ENCODE measurements around the gene MS4A6A.

MS4A6A gene

DNA sequence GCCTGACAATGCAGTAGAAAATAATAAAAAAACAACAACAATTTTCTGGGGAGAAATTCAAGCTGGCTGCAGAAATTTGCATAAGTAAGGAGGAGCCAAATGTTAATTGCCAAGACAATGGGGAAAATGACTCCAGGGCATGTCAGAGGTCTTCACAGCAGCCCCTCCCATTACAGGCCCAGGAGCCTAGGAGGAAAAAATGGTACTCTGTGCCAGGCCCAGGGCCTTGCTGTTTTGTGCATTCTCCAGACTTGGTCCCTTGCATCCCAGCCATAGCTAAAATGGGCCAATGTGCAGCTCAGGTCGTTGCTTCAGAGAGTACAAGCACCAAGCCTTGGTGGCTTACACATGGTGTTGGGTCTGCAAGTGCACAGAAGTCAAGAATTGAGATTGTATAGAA is 49.0 kb downstream of the MS4A6A start:
- H3K9me2 ChIP-seq (replicated peaks; ENCODE audit: insufficient read depth, low read length), result no peaks in the 10 kb centered on the region
- no peaks in the 10 kb centered on the region for H3K4me1 ChIP-seq (ENCODE audit: low read length)
- H3K27me3 ChIP-seq (replicated peaks; ENCODE audit: insufficient read depth, low read length), result no peaks in the 10 kb centered on the region
- H3K9ac ChIP-seq (ENCODE audit: low read length), result no peak overlapping the region
- no peaks in the 10 kb centered on the region for H4K20me1 ChIP-seq (ENCODE audit: insufficient read depth, low read length)
- H3K9me3 ChIP-seq (replicated peaks; ENCODE audit: insufficient read depth, low read length), result no peaks in the 10 kb centered on the region
- no peak overlapping the region for H2AFZ ChIP-seq (ENCODE audit: low read length)
- no peaks in the 10 kb centered on the region for H3K36me3 ChIP-seq (replicated peaks; ENCODE audit: insufficient read depth, low read length)
- H3K4me2 ChIP-seq (ENCODE audit: low read depth, low read length), result no peak overlapping the region
- no peak for DNase-seq
- H3K79me2 ChIP-seq (ENCODE audit: low read length), result no peaks in the 10 kb centered on the region
- no peak for TF ChIP-seq EZH2 (optimal IDR thresholded peaks at IDR 0.05; ENCODE audit: low read depth, low read length)
- no peak for TF ChIP-seq CTCF (IDR thresholded peaks at IDR 0.05; ENCODE audit: low read length)
- TF ChIP-seq EZH2phosphoT487 (IDR thresholded peaks at IDR 0.05; ENCODE audit: low read length), result no peak
- no peak overlapping the region for H3K27ac ChIP-seq (ENCODE audit: low read length)
- H3F3A ChIP-seq (ENCODE audit: insufficient read depth, low read length), result no peaks in the 10 kb centered on the region
- no peak overlapping the region for H3K4me3 ChIP-seq (ENCODE audit: low read length)

- Histone ChIP-seq H3K36me3 (replicated peaks; ENCODE audit: insufficient read depth, low read length) (no peaks in the 10 kb centered on the region), H3K4me2 (ENCODE audit: low read depth, low read length) (no peak overlapping the region), H3K79me2 (ENCODE audit: low read length) (no peaks in the 10 kb centered on the region), H3K9me3 (replicated peaks; ENCODE audit: insufficient read depth, low read length) (no peaks in the 10 kb centered on the region), H3K27ac (ENCODE audit: low read length) (no peak overlapping the region), H4K20me1 (ENCODE audit: insufficient read depth, low read length) (no peaks in the 10 kb centered on the region), H3F3A (ENCODE audit: insufficient read depth, low read length) (no peaks in the 10 kb centered on the region), H3K9ac (ENCODE audit: low read length) (no peak overlapping the region), H3K4me3 (ENCODE audit: low read length) (no peak overlapping the region), H2AFZ (ENCODE audit: low read length) (no peak overlapping the region), H3K4me1 (ENCODE audit: low read length) (no peaks in the 10 kb centered on the region), H3K9me2 (replicated peaks; ENCODE audit: insufficient read depth, low read length) (no peaks in the 10 kb centered on the region), H3K27me3 (replicated peaks; ENCODE audit: insufficient read depth, low read length) (no peaks in the 10 kb centered on the region)
- DNase-seq, result no peak
- TF ChIP-seq EZH2phosphoT487 (IDR thresholded peaks at IDR 0.05; ENCODE audit: low read length) (no peak), EZH2 (optimal IDR thresholded peaks at IDR 0.05; ENCODE audit: low read depth, low read length) (no peak), CTCF (IDR thresholded peaks at IDR 0.05; ENCODE audit: low read length) (no peak)
Observed at GRCh38 chr11:60131912-60132311, 51.0 kb downstream of the MS4A6A start.

GRCh38 chr11:60130496-60130895 is 52.4 kb downstream of the MS4A6A start:
- H3K4me1 ChIP-seq (ENCODE audit: low read length), result no peaks in the 10 kb centered on the region
- H3K4me3 ChIP-seq (ENCODE audit: low read length), result no peak overlapping the region
- no peaks in the 10 kb centered on the region for H3K36me3 ChIP-seq (replicated peaks; ENCODE audit: insufficient read depth, low read length)
- no peak overlapping the region for H2AFZ ChIP-seq (ENCODE audit: low read length)
- H3K9ac ChIP-seq (ENCODE audit: low read length), result no peak overlapping the region
- no peaks in the 10 kb centered on the region for H3K27me3 ChIP-seq (replicated peaks; ENCODE audit: insufficient read depth, low read length)
- no peaks in the 10 kb centered on the region for H3K79me2 ChIP-seq (ENCODE audit: low read length)
- DNase-seq, result peak; percentile 41
- no peak overlapping the region for H3K4me2 ChIP-seq (ENCODE audit: low read depth, low read length)
- H3K9me3 ChIP-seq (replicated peaks; ENCODE audit: insufficient read depth, low read length), result no peaks in the 10 kb centered on the region
- TF ChIP-seq CTCF (IDR thresholded peaks at IDR 0.05; ENCODE audit: low read length) (peak; percentile 50), EZH2phosphoT487 (IDR thresholded peaks at IDR 0.05; ENCODE audit: low read length) (no peak)
- no peaks in the 10 kb centered on the region for H3K9me2 ChIP-seq (replicated peaks; ENCODE audit: insufficient read depth, low read length)
- H3K27ac ChIP-seq (ENCODE audit: low read length), result no peak overlapping the region
- H3F3A ChIP-seq (ENCODE audit: insufficient read depth, low read length), result no peaks in the 10 kb centered on the region
- no peaks in the 10 kb centered on the region for H4K20me1 ChIP-seq (ENCODE audit: insufficient read depth, low read length)

Data from MM.1S (cell line).